Sigmoid colon (tissue), 4 donors: ENCODE data around the gene PEX3.

ENCODE experiments used
- CTCF ChIP-seq, 4 experiments: fragments of 450-650 bp in 3 of 4; fragments of 200-600 bp in 1 of 4; IDR thresholded peaks; one replicate each; pipeline ENCODE4 v1.5.1; 2016 to 2019; ENCODE audit warnings: antibody characterized with exemption in 4 of 4, mild to moderate bottlenecking in 3 of 4, moderate library complexity in 2 of 4
- POLR2A ChIP-seq, 2 donors: fragments of 450-650 bp; IDR thresholded peaks; one replicate each; pipeline ENCODE4 v1.6.1; 2016; ENCODE audit warnings: antibody characterized with exemption in 2 of 2, mild to moderate bottlenecking in 2 of 2, moderate library complexity in 2 of 2
- POLR2AphosphoS5 ChIP-seq, 4 donors: sonication (generic); formaldehyde crosslinking; IDR thresholded peaks; one replicate each; pipeline ENCODE4 v1.6.1; 2017; ENCODE audit warnings: antibody characterized with exemption in 4 of 4

- TF ChIP-seq CTCF (IDR thresholded peaks at IDR 0.05) (no peak), POLR2AphosphoS5 (IDR thresholded peaks at IDR 0.05) (no peak), POLR2A (IDR thresholded peaks at IDR 0.05) (no peak)
These were observed 87.8 kb downstream of the PEX3 start for GRCh38 chr6:143538374-143538773.
